GM13976 (cell line): ENCODE results near the gene ABCB11.

Experiments
- DNase-seq: peaks from one replicate; pipeline ENCODE4 v3.0.0; 2012; ENCODE audit warnings: low spot score
- CTCF ChIP-seq: IDR thresholded peaks from 2 replicates; pipeline ENCODE4 v1.5.1; 2012; ENCODE audit warnings: borderline replicate concordance, mild to moderate bottlenecking; ENCODE audit not compliant: insufficient read depth; ENCODE audit errors: extremely low read depth, missing control alignments, control extremely low read depth
- in situ Hi-C: fragments of 300-500 bp; cut with MboI; formaldehyde crosslinking; loops from one replicate; pipeline ENCODE4 v1.12.0; 2022; ENCODE audit warnings: low sequenced_read_pairs, mixed read lengths, inconsistent platforms; ENCODE audit not compliant: unreplicated experiment

ABCB11 gene

GRCh38 chr2:168993538-168993937 is 37.6 kb downstream of the ABCB11 start:
- no peak for TF ChIP-seq CTCF
- no peak for DNase-seq
- in situ Hi-C loops: no loop called here

DNA sequence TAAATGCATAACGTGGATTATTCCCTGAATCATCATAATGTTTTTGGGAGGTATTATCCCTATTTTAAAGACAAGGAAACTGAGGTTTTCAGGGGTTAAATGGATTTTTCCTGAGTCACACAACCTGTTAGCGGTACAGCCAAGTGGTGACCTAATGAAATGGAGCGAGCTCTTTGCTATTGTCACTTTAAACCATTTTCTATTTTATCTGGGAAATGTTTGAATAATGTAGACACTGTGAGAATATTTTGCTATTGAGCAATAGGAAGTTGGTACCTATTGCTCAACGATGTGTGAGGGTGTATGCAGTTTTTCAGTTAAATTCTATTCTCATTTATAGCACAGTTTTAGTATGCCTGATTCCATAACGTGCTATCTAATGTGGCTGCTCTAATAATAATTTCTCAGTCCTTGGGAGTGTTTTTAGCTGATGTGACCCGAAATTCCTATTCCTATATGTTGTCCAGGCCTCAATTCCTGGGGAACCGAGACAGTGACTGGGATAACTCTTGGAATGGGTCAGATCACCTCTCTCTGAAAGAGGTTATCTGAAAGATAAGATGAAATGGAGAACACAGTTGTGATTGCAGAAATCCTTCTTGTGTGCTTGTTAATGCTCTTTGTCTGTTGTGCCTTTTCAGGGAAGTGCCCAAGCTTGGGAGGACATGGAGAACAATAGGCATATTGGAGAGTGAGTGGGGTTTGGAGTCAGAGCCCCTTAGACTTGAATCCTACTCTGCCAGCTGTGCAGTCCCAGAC is 38.4 kb downstream of the ABCB11 start:
- in situ Hi-C loops: no loop called here
- no peak for DNase-seq

GRCh38 chr2:168992026-168992425 is 39.1 kb downstream of the ABCB11 start:
- TF ChIP-seq CTCF: no peak
- DNase-seq: no peak
- in situ Hi-C loops: no loop called here

More for the DNA sequence above, 38.4 kb downstream of the ABCB11 start:
- TF ChIP-seq CTCF: no peak

DNA sequence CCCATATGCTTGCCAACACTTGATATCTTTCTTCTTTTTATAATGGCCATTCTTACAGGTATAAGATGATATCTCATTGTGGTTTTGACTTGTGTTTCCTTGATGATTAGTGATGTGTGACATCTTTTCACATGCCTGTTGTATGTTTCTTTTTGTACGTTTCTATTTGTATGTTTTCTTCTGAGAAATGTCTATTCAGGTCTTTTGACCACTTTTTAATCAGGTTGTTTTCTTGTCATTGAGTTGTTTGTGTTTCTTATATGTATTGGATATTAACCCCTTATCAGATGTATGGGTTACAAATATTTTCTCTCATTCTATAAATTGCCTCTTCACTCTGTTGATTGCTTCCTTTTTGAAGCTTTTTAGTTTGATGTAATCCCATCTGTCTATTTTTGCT is 42.4 kb downstream of the ABCB11 start:
- in situ Hi-C loops: no loop called here

DNA sequence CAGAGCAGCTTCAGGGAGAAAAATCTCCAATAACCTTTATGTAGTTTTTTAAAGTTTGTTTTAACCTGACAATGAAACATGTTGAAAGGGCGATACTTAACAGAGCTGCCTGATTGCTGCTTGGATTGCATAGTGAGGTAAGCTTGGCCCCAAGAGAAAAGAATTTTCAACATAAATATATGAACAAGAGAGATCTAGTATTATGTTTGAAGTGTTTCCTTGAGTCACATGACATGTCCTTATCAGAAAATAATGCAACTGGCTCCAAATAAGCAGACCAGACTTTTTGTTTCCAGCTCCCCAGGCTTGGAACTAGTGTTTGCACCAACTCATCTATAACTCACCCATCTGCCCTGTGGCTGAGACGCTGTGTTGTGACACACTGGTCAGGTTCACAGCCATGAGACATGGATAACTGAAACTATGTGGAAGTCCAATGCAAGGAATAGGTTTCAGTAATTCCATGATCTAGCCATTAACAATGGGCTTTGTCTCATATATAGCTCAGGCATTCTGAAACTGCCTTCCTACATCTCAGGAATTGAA is 44.7 kb downstream of the ABCB11 start:
- no peak for DNase-seq
- in situ Hi-C loops: no loop called here
- no peak for TF ChIP-seq CTCF

More for the DNA sequence above, 42.4 kb downstream of the ABCB11 start:
- TF ChIP-seq CTCF: no peak
- no peak for DNase-seq

- TF ChIP-seq CTCF: no peak
- in situ Hi-C loops: no loop called here
- no peak for DNase-seq
Observed at GRCh38 chr2:168981651-168982050, 49.5 kb downstream of the ABCB11 start.
